Fibroblast of the aortic adventitia (primary cell): ENCODE results near the gene NCS1. TPM values are rescaled to one million over a fixed set of nuclear protein-coding genes. Genes with fewer than 3 reads are reported as not detected.

Source experiments
- DNase-seq: peaks from one replicate; pipeline ENCODE4 v3.0.0-alpha.2; 2010; ENCODE audit warnings: low read depth
- H3K4me3 ChIP-seq: 2 replicates; pipeline ENCODE4 v1.5.1; 2011; ENCODE audit warnings: low read depth, mild to moderate bottlenecking, control low read depth, low read length, moderate library complexity
- CTCF ChIP-seq: IDR thresholded peaks from 2 replicates; pipeline ENCODE4 v1.5.1; 2011; ENCODE audit warnings: mild to moderate bottlenecking, low read length, control low read depth, inconsistent platforms; ENCODE audit not compliant: insufficient read depth
- total RNA-seq: library from RNA; depleted of rRNA; stranded (reverse); fragments of >200 nt; gene quantifications from 2 replicates; pipeline ENCODE4 v1.2.3, GENCODE V29; 2012; ENCODE audit warnings: low replicate concordance

Gene NCS1
- total RNA-seq, 1 donor = 39.2 TPM

- H3K4me3 ChIP-seq = no peak overlapping the region
- no peak for TF ChIP-seq CTCF
- no peak for DNase-seq
Observed at GRCh38 chr9:130234340-130235260, 62.4 kb downstream of the NCS1 start.

GRCh38 chr9:130235558-130236435 lies 63.6 kb downstream of the NCS1 start:
- TF ChIP-seq CTCF = peak; percentile 98
- peak; percentile 57 for DNase-seq
- no peak overlapping the region for H3K4me3 ChIP-seq

GRCh38 chr9:130236436-130236985 lies 64.3 kb downstream of the NCS1 start:
- no peak for DNase-seq
- no peak for TF ChIP-seq CTCF
- no peak overlapping the region for H3K4me3 ChIP-seq

GRCh38 chr9:130237076-130237475 lies 64.9 kb downstream of the NCS1 start:
- no peak for TF ChIP-seq CTCF
- no peak for DNase-seq
- no peak overlapping the region for H3K4me3 ChIP-seq

- H3K4me3 ChIP-seq = no peak overlapping the region
- TF ChIP-seq CTCF = no peak
- DNase-seq = no peak
Observed at GRCh38 chr9:130237763-130238524, 65.7 kb downstream of the NCS1 start.

GRCh38 chr9:130239363-130239695 lies 67.1 kb downstream of the NCS1 start:
- TF ChIP-seq CTCF = no peak
- no peak for DNase-seq
- H3K4me3 ChIP-seq = no peak overlapping the region
